22Rv1 (cell line): Measurements from ENCODE around the gene CRMP1.

Source experiments
- ZFX ChIP-seq: fragments of 450-650 bp; IDR thresholded peaks from 2 replicates; pipeline ENCODE4 v1.6.1; 2017; ENCODE audit warnings: antibody characterized with exemption, borderline replicate concordance
- TF ChIP-seq, protein P1 (sequence below): fragments of 450-650 bp; IDR thresholded peaks from 2 replicates; pipeline ENCODE4 v1.5.1; 2017; ENCODE audit warnings: mild to moderate bottlenecking

GRCh38 chr4:5906191-5906590 is 13.3 kb upstream of the CRMP1 start:
- TF ChIP-seq, protein P1, sequence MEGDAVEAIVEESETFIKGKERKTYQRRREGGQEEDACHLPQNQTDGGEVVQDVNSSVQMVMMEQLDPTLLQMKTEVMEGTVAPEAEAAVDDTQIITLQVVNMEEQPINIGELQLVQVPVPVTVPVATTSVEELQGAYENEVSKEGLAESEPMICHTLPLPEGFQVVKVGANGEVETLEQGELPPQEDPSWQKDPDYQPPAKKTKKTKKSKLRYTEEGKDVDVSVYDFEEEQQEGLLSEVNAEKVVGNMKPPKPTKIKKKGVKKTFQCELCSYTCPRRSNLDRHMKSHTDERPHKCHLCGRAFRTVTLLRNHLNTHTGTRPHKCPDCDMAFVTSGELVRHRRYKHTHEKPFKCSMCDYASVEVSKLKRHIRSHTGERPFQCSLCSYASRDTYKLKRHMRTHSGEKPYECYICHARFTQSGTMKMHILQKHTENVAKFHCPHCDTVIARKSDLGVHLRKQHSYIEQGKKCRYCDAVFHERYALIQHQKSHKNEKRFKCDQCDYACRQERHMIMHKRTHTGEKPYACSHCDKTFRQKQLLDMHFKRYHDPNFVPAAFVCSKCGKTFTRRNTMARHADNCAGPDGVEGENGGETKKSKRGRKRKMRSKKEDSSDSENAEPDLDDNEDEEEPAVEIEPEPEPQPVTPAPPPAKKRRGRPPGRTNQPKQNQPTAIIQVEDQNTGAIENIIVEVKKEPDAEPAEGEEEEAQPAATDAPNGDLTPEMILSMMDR, result no peak
- TF ChIP-seq ZFX, result no peak
